Sigmoid colon (tissue), 3 donors: Measurements from ENCODE around the gene CAMTA1.

Experiments used
- POLR2A ChIP-seq, 2 donors: fragments of 450-650 bp; IDR thresholded peaks; one replicate each; pipeline ENCODE4 v1.6.1; 2016; ENCODE audit warnings: antibody characterized with exemption in 2 of 2, mild to moderate bottlenecking in 2 of 2, moderate library complexity in 2 of 2
- TF ChIP-seq, protein P1 (sequence below), 4 experiments: fragments of 450-650 bp in 3 of 4; fragments of 200-600 bp in 1 of 4; IDR thresholded peaks; one replicate each; pipeline ENCODE4 v1.5.1; 2016 to 2019; ENCODE audit warnings: antibody characterized with exemption in 4 of 4, mild to moderate bottlenecking in 3 of 4, moderate library complexity in 2 of 4

- TF ChIP-seq, protein P1, sequence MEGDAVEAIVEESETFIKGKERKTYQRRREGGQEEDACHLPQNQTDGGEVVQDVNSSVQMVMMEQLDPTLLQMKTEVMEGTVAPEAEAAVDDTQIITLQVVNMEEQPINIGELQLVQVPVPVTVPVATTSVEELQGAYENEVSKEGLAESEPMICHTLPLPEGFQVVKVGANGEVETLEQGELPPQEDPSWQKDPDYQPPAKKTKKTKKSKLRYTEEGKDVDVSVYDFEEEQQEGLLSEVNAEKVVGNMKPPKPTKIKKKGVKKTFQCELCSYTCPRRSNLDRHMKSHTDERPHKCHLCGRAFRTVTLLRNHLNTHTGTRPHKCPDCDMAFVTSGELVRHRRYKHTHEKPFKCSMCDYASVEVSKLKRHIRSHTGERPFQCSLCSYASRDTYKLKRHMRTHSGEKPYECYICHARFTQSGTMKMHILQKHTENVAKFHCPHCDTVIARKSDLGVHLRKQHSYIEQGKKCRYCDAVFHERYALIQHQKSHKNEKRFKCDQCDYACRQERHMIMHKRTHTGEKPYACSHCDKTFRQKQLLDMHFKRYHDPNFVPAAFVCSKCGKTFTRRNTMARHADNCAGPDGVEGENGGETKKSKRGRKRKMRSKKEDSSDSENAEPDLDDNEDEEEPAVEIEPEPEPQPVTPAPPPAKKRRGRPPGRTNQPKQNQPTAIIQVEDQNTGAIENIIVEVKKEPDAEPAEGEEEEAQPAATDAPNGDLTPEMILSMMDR (IDR thresholded peaks at IDR 0.05): no peak
- no peak for TF ChIP-seq POLR2A (IDR thresholded peaks at IDR 0.05)
These were observed 364.0 kb downstream of the CAMTA1 start for GRCh38 chr1:7149080-7149838.
